GM12891 (cell line): ENCODE measurements around the gene SEC24B.

Experiments
- POLR2A ChIP-seq: IDR thresholded peaks from 2 replicates; pipeline ENCODE4 v1.6.1; 2011; ENCODE audit warnings: low read depth, low read length, control low read depth
- POLR2AphosphoS5 ChIP-seq: IDR thresholded peaks from 2 replicates; pipeline ENCODE4 v1.6.1; 2011; ENCODE audit warnings: low read depth, low read length, control low read depth
- POU2F2 ChIP-seq: IDR thresholded peaks from 2 replicates; pipeline ENCODE4 v1.6.1; 2011; ENCODE audit warnings: low read depth, mild to moderate bottlenecking, control low read depth, low read length, moderate library complexity
- SPI1 ChIP-seq: IDR thresholded peaks from 2 replicates; pipeline ENCODE4 v1.6.1; 2011; ENCODE audit warnings: low read depth, low read length, control low read depth
- TAF1 ChIP-seq: IDR thresholded peaks from 2 replicates; pipeline ENCODE4 v1.6.1; 2011; ENCODE audit warnings: low read depth, low read length, control low read depth

DNA sequence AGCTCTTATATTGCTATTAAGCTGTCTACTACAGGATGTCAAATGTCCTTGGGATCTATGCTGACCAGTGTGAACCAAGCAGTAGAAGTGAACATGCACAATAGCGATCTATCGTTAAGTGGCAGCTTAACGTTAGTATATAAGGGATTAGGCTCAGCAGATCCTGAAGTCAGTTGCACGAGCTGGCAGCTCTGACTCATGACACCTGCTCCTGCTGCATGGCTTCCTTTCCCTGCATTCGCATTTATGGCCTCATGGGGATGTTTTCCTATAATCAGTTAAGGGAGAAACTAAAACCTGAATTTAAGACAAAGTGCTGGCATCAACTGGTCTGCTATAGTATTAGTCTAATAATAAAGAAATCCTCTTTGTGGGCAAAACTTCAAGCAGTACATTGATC is 113.8 kb downstream of the SEC24B start:
- TF ChIP-seq POLR2A (no peak), POLR2AphosphoS5 (no peak), SPI1 (no peak), TAF1 (no peak), POU2F2 (no peak)
